ENCODE data around the gene TXNDC5.

- TF ChIP-seq POLR2AphosphoS5 (IDR thresholded peaks at IDR 0.05) (no peak), CTCF (IDR thresholded peaks at IDR 0.05; ENCODE audit: poor library complexity, severe bottlenecking) (no peak), REST (IDR thresholded peaks at IDR 0.05; ENCODE audit: borderline replicate concordance) (no peak), EZH2 (IDR thresholded peaks at IDR 0.05; ENCODE audit: borderline replicate concordance, insufficient read depth, low read length, poor library complexity, severe bottlenecking) (no peak), EP300 (conservative IDR thresholded peaks at IDR 0.05; ENCODE audit: poor library complexity, severe bottlenecking) (no peak), RAD21 (conservative IDR thresholded peaks at IDR 0.05) (no peak)
Observed at GRCh38 chr6:7868926-7869325, 41.7 kb downstream of the TXNDC5 start.

All from neural cell (in vitro differentiated cells).